K562 (cell line): Measurements from ENCODE around the gene BBS5. TPM values are rescaled to one million over a fixed set of nuclear protein-coding genes. Genes with fewer than 3 reads are reported as not detected.
A peak's percentile ranks its signal among the peaks of the same experiment; 100 is the strongest.

Experiments used
- CCNT2 ChIP-seq: IDR thresholded peaks from 2 replicates; pipeline ENCODE4 v1.6.1; 2011; ENCODE audit warnings: borderline replicate concordance, low read depth, mild to moderate bottlenecking, moderate library complexity, mixed read lengths, low read length; ENCODE audit not compliant: insufficient read length; ENCODE audit errors: extremely low read depth
- HDAC8 ChIP-seq: fragments of 450-650 bp; IDR thresholded peaks from 2 replicates; pipeline ENCODE4 v1.6.1; 2016; ENCODE audit warnings: mild to moderate bottlenecking, missing genetic modification characterization, moderate library complexity, missing compliant biosample characterization
- JUND ChIP-seq, 2 experiments: IDR thresholded peaks; 2 replicates in 1 of 2; 3 replicates in 1 of 2; pipeline ENCODE4 v1.6.1; 2011; ENCODE audit warnings: borderline replicate concordance in 2 of 2, low read depth in 2 of 2, low read length in 2 of 2, improper control_type of control experiment in 1 of 2, missing biosample characterization in 1 of 2, missing genetic modification characterization in 1 of 2, missing genetic modification reagents in 1 of 2
- PML ChIP-seq: IDR thresholded peaks from 2 replicates; pipeline ENCODE4 v1.6.1; 2012; ENCODE audit warnings: low read length, inconsistent platforms
- POLR2G ChIP-seq: fragments of 200-400 bp; formaldehyde crosslinking; IDR thresholded peaks from 2 replicates; pipeline ENCODE4 v1.6.1; 2017; ENCODE audit warnings: low read depth, mild to moderate bottlenecking, antibody characterized with exemption, low read length, moderate library complexity
- SIN3A ChIP-seq, 2 experiments: fragments of 150-350 bp in 1 of 2; IDR thresholded peaks; 2 replicates each; pipeline ENCODE4 v1.6.1; 2011 to 2016; ENCODE audit warnings: borderline replicate concordance in 2 of 2, low read depth in 2 of 2, low read length in 2 of 2, mild to moderate bottlenecking in 2 of 2, moderate library complexity in 2 of 2; ENCODE audit not compliant: control insufficient read depth in 1 of 2
- SUPT5H ChIP-seq: fragments of 450-650 bp; IDR thresholded peaks from 2 replicates; pipeline ENCODE4 v1.6.1; 2016
- ZNF316 ChIP-seq: fragments of 450-650 bp; IDR thresholded peaks from 2 replicates; pipeline ENCODE4 v1.6.1; 2016
- ZNF57 ChIP-seq: fragments of 450-650 bp; formaldehyde crosslinking; IDR thresholded peaks from 2 replicates; pipeline ENCODE4 v1.4.0; 2020; ENCODE audit warnings: mild to moderate bottlenecking, moderate library complexity
- polyA plus RNA-seq, 8 experiments: library from polyadenylated mRNA; depleted of rRNA in 4 of 8; stranded (reverse) in 5 of 8; unstranded in 3 of 8; fragments of >200 nt; fragmentation: Nextera tagmentation in 2 of 8; fragmentation: Illumina TruSeq in 1 of 8; extraction: Ambion mirVana in 2 of 8; extraction: Trizol in 1 of 8; gene quantifications; 2 replicates each; pipeline versions ENCODE4 v1.2.1 to v1.2.3, GENCODE V29; 2011 to 2014; ENCODE audit warnings: inconsistent platforms in 1 of 8, missing spikeins in 1 of 8
- total RNA-seq, 7 experiments: library from RNA; depleted of rRNA in 6 of 7; stranded (reverse); fragments of >200 nt in 6 of 7; fragmentation: Illumina TruSeq in 2 of 7; extraction: Trizol in 2 of 7; gene quantifications; 2 replicates each; pipeline versions ENCODE4 v1.2.1 to v1.2.3, GENCODE V29; 2011 to 2021; ENCODE audit warnings: low replicate concordance in 1 of 7
- TF ChIP-seq, protein P1 (sequence below): fragments of 450-650 bp; conservative IDR thresholded peaks from 2 replicates; pipeline ENCODE4 v1.6.1; 2016; ENCODE audit warnings: missing genetic modification characterization, low read depth, mild to moderate bottlenecking, control low read depth, missing compliant biosample characterization
- TF ChIP-seq, protein P2 (sequence below): fragments of 200-400 bp; formaldehyde crosslinking; IDR thresholded peaks from 2 replicates; pipeline ENCODE4 v1.6.1; 2017; ENCODE audit warnings: mild to moderate bottlenecking, low read depth, low read length, moderate library complexity
- TF ChIP-seq, protein P3 (sequence below): sonication (generic); formaldehyde crosslinking; IDR thresholded peaks from 2 replicates; pipeline ENCODE4 v1.8.1; 2023; ENCODE audit warnings: mild to moderate bottlenecking, missing genetic modification reagents
- TF ChIP-seq, protein P4 (sequence below): fragments of 450-650 bp; formaldehyde crosslinking; IDR thresholded peaks from 2 replicates; pipeline ENCODE4 v1.4.0; 2020; ENCODE audit warnings: mild to moderate bottlenecking, moderate library complexity

BBS5 gene
- total and polyA plus RNA-seq, 9 of the 15 experiments (the other 6 are each of a cell fraction or from before 2014, with no cell fraction given), result 0.48 to 6.9 (median 4.3) TPM

DNA sequence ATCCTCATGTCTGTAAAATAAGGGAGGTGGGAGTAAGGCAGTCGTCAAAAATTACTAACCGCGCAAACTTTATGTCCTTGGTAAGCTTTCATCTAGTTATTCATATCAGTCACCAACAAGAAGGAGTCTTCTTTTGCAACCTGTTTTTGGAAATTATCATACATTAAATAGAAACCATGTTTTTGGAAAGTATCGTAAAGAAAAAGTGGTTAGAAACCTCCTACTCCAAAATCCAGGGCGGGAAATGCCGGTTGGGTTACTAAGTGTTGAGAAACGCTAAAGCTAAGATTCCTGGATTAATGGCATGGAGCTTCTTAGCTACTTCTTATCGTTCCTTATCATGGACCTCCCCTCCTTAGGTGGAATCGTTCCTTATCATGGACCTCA, 778 bp downstream of the BBS5 start (continued):
- TF ChIP-seq SIN3A (IDR thresholded peaks at IDR 0.05; ENCODE audit: borderline replicate concordance in 2 of 2, control insufficient read depth in 1 of 2, low read depth in 2 of 2, low read length in 2 of 2) (no peak), CCNT2 (no peak), POLR2G (no peak), PML (no peak), JUND (IDR thresholded peaks at IDR 0.05; ENCODE audit: borderline replicate concordance, low read depth, low read length) (no peak), JUND (tag; IDR thresholded peaks at IDR 0.05; ENCODE audit: borderline replicate concordance, low read depth, low read length) (no peak), ZNF316 (no peak), SUPT5H (no peak), ZNF57 (no peak), HDAC8 (tag) (no peak)
- TF ChIP-seq, protein P1, sequence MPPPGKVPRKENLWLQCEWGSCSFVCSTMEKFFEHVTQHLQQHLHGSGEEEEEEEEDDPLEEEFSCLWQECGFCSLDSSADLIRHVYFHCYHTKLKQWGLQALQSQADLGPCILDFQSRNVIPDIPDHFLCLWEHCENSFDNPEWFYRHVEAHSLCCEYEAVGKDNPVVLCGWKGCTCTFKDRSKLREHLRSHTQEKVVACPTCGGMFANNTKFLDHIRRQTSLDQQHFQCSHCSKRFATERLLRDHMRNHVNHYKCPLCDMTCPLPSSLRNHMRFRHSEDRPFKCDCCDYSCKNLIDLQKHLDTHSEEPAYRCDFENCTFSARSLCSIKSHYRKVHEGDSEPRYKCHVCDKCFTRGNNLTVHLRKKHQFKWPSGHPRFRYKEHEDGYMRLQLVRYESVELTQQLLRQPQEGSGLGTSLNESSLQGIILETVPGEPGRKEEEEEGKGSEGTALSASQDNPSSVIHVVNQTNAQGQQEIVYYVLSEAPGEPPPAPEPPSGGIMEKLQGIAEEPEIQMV, result 0 out of 2 replicates have a peak, but pooled peaks have one; percentile 6
- TF ChIP-seq, protein P2, sequence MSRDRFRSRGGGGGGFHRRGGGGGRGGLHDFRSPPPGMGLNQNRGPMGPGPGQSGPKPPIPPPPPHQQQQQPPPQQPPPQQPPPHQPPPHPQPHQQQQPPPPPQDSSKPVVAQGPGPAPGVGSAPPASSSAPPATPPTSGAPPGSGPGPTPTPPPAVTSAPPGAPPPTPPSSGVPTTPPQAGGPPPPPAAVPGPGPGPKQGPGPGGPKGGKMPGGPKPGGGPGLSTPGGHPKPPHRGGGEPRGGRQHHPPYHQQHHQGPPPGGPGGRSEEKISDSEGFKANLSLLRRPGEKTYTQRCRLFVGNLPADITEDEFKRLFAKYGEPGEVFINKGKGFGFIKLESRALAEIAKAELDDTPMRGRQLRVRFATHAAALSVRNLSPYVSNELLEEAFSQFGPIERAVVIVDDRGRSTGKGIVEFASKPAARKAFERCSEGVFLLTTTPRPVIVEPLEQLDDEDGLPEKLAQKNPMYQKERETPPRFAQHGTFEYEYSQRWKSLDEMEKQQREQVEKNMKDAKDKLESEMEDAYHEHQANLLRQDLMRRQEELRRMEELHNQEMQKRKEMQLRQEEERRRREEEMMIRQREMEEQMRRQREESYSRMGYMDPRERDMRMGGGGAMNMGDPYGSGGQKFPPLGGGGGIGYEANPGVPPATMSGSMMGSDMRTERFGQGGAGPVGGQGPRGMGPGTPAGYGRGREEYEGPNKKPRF, result no peak
- TF ChIP-seq, protein P3, sequence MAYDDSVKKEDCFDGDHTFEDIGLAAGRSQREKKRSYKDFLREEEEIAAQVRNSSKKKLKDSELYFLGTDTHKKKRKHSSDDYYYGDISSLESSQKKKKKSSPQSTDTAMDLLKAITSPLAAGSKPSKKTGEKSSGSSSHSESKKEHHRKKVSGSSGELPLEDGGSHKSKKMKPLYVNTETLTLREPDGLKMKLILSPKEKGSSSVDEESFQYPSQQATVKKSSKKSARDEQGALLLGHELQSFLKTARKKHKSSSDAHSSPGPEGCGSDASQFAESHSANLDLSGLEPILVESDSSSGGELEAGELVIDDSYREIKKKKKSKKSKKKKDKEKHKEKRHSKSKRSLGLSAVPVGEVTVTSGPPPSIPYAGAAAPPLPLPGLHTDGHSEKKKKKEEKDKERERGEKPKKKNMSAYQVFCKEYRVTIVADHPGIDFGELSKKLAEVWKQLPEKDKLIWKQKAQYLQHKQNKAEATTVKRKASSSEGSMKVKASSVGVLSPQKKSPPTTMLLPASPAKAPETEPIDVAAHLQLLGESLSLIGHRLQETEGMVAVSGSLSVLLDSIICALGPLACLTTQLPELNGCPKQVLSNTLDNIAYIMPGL (CRISPR knock-in tag), result no peak
- TF ChIP-seq, protein P4, sequence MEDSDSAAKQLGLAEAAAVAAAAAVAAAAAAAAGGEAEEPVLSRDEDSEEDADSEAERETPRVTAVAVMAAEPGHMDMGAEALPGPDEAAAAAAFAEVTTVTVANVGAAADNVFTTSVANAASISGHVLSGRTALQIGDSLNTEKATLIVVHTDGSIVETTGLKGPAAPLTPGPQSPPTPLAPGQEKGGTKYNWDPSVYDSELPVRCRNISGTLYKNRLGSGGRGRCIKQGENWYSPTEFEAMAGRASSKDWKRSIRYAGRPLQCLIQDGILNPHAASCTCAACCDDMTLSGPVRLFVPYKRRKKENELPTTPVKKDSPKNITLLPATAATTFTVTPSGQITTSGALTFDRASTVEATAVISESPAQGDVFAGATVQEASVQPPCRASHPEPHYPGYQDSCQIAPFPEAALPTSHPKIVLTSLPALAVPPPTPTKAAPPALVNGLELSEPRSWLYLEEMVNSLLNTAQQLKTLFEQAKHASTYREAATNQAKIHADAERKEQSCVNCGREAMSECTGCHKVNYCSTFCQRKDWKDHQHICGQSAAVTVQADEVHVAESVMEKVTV (CRISPR knock-in tag), result no peak
